Nephron (organoid): ENCODE measurements around the gene MARS2.

Experiments
- H3K27ac Mint-ChIP-seq, 3 experiments: 2 replicates each; pipeline ENCODE4 v1.8.0; 2020; ENCODE audit warnings: mixed read lengths in 3 of 3, mild to moderate bottlenecking in 2 of 3, moderate library complexity in 1 of 3
- H3K27me3 Mint-ChIP-seq: 2 replicates; pipeline ENCODE4 v1.8.0; 2021; ENCODE audit warnings: low read depth, mild to moderate bottlenecking, moderate library complexity, mixed read lengths
- H3K36me3 Mint-ChIP-seq: 2 replicates; pipeline ENCODE4 v1.8.0; 2020; ENCODE audit warnings: low read depth, mixed read lengths
- H3K4me1 Mint-ChIP-seq: 2 replicates; pipeline ENCODE4 v1.8.0; 2020; ENCODE audit warnings: mixed read lengths
- H3K4me3 Mint-ChIP-seq, 3 experiments: 2 replicates each; pipeline ENCODE4 v1.8.0; 2020; ENCODE audit warnings: mild to moderate bottlenecking in 3 of 3, mixed read lengths in 3 of 3, moderate library complexity in 2 of 3
- H3K9me3 Mint-ChIP-seq: 2 replicates; pipeline ENCODE4 v1.8.0; 2020; ENCODE audit warnings: mixed read lengths
- CTCF ChIP-seq, 3 experiments: fragments of 200-600 bp; sonication (generic); IDR thresholded peaks; one replicate each; pipeline ENCODE4 v1.5.0; 2021; ENCODE audit warnings: antibody characterized with exemption in 3 of 3; ENCODE audit not compliant: unreplicated experiment in 3 of 3

Gene MARS2

GRCh38 chr2:197740200-197740599 is 35.0 kb downstream of the MARS2 start:
- Mint-ChIP-seq H3K27me3 (no peaks in the 10 kb centered on the region), H3K4me3 (no peak overlapping the region), H3K9me3 (peaks cover 2% of the 10 kb centered on the region), H3K36me3 (no peaks in the 10 kb centered on the region), H3K4me1 (no peaks in the 10 kb centered on the region), H3K27ac (no peak overlapping the region)
- TF ChIP-seq CTCF (IDR thresholded peaks at IDR 0.05; ENCODE audit: unreplicated experiment in 3 of 3): no peak
